Astrocyte (in vitro differentiated cells and primary cell): ENCODE data around the gene EGFL7.

Experiments
- CTCF ChIP-seq: IDR thresholded peaks from 2 replicates; pipeline ENCODE4 v1.5.1; 2011; ENCODE audit warnings: low read depth, mild to moderate bottlenecking, inconsistent platforms, low read length, moderate library complexity; ENCODE audit not compliant: insufficient read depth
- EZH2 ChIP-seq: IDR thresholded peaks from 2 replicates; pipeline ENCODE4 v1.6.1; 2012; ENCODE audit warnings: mild to moderate bottlenecking, low read length, inconsistent platforms; ENCODE audit not compliant: insufficient read depth

GRCh38 chr9:136655536-136656182, 7.1 kb upstream of the EGFL7 start:
- TF ChIP-seq CTCF (no peak), EZH2 (no peak)
